H1 (cell line): ENCODE results near the gene WNT2.

Source experiments
- ATF2 ChIP-seq: IDR thresholded peaks from 2 replicates; pipeline ENCODE4 v1.6.1; 2012; ENCODE audit warnings: low read length, inconsistent platforms
- CREB1 ChIP-seq: IDR thresholded peaks from 2 replicates; pipeline ENCODE4 v1.6.1; 2012; ENCODE audit warnings: inconsistent platforms
- CTCF ChIP-seq, 3 experiments: IDR thresholded peaks; 1 replicate in 2 of 3; 2 replicates in 1 of 3; pipeline versions ENCODE4 v1.5.1 to v1.6.1; 2011; ENCODE audit warnings: low read length in 3 of 3, mild to moderate bottlenecking in 3 of 3, inconsistent platforms in 2 of 3, low read depth in 1 of 3, moderate library complexity in 1 of 3; ENCODE audit not compliant: insufficient read depth in 1 of 3; ENCODE audit errors: control extremely low read depth in 1 of 3
- EP300 ChIP-seq, 2 experiments: IDR thresholded peaks; 1 replicate in 1 of 2; 2 replicates in 1 of 2; pipeline ENCODE4 v1.6.1; 2011 to 2012; ENCODE audit warnings: low read depth in 2 of 2, low read length in 2 of 2, mild to moderate bottlenecking in 2 of 2, borderline replicate concordance in 1 of 2, inconsistent platforms in 1 of 2, moderate library complexity in 1 of 2
- MAX ChIP-seq: IDR thresholded peaks from 2 replicates; pipeline ENCODE4 v1.6.1; 2012; ENCODE audit warnings: inconsistent platforms
- TEAD4 ChIP-seq: IDR thresholded peaks from 2 replicates; pipeline ENCODE4 v1.6.1; 2012; ENCODE audit warnings: low read depth, low read length, inconsistent platforms, mixed read lengths
- YY1 ChIP-seq: IDR thresholded peaks from 2 replicates; pipeline ENCODE4 v1.6.1; 2011; ENCODE audit warnings: low read depth, mild to moderate bottlenecking, low read length

- TF ChIP-seq CTCF (IDR thresholded peaks at IDR 0.05; ENCODE audit: control extremely low read depth in 1 of 3, insufficient read depth in 1 of 3, low read depth in 1 of 3, low read length in 3 of 3) = no peak
- no peak for TF ChIP-seq YY1
- TF ChIP-seq CREB1 = no peak
- TF ChIP-seq EP300 (IDR thresholded peaks at IDR 0.05; ENCODE audit: borderline replicate concordance in 1 of 2, low read depth in 2 of 2, low read length in 2 of 2) = no peak
- TF ChIP-seq MAX = no peak
- TF ChIP-seq ATF2 = no peak
- no peak for TF ChIP-seq TEAD4
Observed at GRCh38 chr7:117325836-117326235, 3.0 kb upstream of the WNT2 start.
